ENCODE measurements around the gene WHAMM.
A peak's percentile ranks its signal among the peaks of the same experiment; 100 is the strongest.

WHAMM gene

DNA sequence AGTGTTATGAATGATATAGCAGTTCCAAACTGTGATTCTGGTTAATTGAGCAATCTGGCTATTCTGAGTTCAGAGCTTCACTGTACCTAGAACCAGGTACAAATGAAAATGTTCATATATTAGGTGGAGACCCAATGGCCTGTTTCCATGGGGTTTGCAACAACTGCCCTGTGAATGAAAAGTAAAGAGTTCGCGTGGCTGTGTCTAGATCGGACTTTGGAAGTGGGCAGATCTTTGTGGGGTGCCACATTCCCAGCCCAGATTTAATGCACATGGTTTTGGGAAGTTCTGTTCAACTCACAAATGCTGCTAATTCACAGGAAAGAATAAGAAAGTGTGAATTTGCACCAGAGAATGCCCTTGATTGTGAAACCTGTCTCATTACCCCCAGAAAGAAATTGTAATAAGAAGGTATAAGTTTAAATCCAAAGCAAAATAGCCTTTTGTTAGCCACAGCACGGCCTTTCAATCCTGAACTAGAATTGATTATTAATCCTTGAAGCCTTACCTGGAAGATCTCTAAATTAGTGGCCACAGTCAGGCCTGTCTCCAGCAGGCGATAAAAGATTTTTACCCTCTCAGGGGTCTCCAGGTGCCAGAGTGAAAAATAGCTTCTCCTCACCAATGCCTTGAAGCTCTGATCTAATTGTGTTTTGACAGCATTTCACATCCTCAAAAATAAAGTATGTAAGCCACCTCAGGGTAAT lies 22.6 kb downstream of the WHAMM start:
- DNase-seq (ENCODE audit: low spot score), result no peak
- TF ChIP-seq CTCF (IDR thresholded peaks at IDR 0.05; ENCODE audit: extremely low read depth, missing control alignments), result no peak

- no peak for TF ChIP-seq CTCF (IDR thresholded peaks at IDR 0.05; ENCODE audit: extremely low read depth, missing control alignments)
- DNase-seq (ENCODE audit: low spot score), result peak; percentile 71
Measured at GRCh38 chr15:82832601-82833361, 23.4 kb downstream of the WHAMM start.

DNA sequence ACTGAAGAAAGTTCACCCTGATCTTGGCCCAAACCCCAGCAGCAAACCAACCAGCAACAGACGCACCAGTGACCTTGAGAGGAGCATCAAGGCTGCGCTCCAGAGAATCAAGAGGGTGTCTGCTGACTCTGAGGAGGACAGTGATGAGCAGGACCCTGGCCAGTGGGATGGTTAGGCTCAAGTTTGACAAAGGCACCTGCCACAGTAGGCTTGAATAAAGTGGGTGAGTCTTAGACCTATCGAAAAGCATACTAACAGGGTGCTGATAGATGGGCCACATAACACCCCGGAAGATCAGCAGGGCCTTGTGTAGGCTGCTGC lies 23.9 kb downstream of the WHAMM start:
- DNase-seq (ENCODE audit: low spot score), result no peak

DNA sequence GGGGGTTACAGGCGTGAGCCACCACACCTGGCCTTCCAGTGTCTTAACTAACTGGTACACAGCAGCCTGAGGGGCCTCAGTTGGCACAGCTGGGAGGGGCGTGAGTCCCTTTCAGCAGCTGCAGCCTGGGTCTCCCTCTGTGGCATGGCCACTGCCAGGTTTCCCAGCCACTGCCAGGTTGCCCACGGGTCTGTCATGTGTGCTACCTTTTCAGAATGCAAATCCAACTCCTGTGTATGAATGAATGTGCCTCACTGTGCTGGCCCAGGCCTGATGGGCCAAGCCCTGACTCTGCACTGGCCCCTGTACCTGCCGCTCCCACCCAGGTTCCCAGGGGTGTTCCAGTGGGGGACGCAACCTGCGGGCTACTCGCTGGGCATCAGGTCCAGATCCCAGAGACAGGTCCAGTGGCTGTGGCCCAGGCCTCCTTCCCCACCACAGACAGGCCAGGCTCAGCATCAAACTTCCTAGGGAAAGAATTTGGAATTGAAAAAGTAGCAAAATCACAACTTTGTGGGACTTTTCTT lies 26.0 kb downstream of the WHAMM start:
- DNase-seq (ENCODE audit: low spot score), result no peak
- no peak for TF ChIP-seq CTCF (IDR thresholded peaks at IDR 0.05; ENCODE audit: extremely low read depth, missing control alignments)

More for the DNA sequence above, 23.9 kb downstream of the WHAMM start:
- no peak for TF ChIP-seq CTCF (IDR thresholded peaks at IDR 0.05; ENCODE audit: extremely low read depth, missing control alignments)

DNA sequence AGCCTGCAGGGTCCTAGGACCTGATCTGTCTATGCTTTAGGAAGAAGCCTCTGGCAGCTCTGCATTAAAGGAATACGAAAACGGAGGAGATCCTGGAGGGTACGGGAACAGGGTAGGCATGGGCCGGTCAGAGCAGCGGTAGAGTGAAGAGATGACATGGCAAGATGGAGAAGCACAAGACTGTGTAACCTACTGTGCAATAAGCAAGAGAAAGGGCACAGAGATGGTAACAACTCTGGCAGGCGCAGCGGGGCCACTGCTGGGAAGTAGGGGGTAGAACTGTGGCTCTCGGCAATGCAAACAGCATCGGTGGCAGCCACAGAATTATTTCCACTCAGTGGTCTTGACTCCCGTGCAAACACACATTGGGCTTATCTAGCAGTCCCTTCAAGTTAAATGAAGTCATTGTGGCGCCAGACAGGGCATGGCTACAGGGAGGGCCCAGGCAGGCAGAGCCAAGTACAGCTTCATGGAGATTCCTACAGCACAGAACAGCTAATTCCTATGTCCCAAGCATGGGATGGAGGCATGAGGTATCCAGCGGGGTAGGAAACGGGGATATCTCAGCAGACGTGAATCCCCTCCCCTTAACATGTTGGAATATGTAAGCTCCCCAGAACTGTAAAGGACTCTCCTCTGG lies 28.8 kb downstream of the WHAMM start:
- no peak for TF ChIP-seq CTCF (IDR thresholded peaks at IDR 0.05; ENCODE audit: extremely low read depth, missing control alignments)

GRCh38 chr15:82839136-82839535 lies 29.7 kb downstream of the WHAMM start:
- no peak for DNase-seq (ENCODE audit: low spot score)
- no peak for TF ChIP-seq CTCF (IDR thresholded peaks at IDR 0.05; ENCODE audit: extremely low read depth, missing control alignments)

More for the DNA sequence above, 28.8 kb downstream of the WHAMM start:
- peak; percentile 1 for DNase-seq (ENCODE audit: low spot score)

DNA sequence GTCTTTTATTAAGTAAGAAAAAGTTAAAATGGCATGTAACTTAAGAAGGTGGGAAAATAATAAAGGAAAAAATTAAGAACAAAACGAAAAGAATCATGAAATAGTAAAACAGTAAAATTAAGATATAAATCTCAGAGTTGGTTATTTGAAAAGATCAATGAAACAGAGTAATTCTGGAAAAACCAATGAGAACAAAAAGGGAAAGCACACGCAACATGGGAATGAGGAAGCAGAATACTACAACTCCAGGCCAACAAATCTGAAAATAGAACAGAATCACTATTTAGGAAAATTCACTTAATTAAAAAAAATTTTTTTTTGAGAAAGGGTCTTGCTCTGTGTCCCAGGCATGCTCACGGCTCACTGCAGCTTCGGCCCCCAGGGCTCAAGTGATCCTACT lies 30.7 kb downstream of the WHAMM start:
- TF ChIP-seq CTCF (IDR thresholded peaks at IDR 0.05; ENCODE audit: extremely low read depth, missing control alignments), result no peak
- DNase-seq (ENCODE audit: low spot score), result no peak
